Stimulated activated CD8-positive, alpha-beta memory T cell treated with anti-CD3 and anti-CD28 coated beads, Interleukin-7, amount 100 ng/mL, for 1 hour (primary cell): ENCODE data around the gene BSN.

Experiments
- DNase-seq, 2 donors: peaks; one replicate each; pipeline ENCODE4 v3.0.0-alpha.2; 2020; ENCODE audit warnings: low read depth in 2 of 2

Gene BSN

DNA sequence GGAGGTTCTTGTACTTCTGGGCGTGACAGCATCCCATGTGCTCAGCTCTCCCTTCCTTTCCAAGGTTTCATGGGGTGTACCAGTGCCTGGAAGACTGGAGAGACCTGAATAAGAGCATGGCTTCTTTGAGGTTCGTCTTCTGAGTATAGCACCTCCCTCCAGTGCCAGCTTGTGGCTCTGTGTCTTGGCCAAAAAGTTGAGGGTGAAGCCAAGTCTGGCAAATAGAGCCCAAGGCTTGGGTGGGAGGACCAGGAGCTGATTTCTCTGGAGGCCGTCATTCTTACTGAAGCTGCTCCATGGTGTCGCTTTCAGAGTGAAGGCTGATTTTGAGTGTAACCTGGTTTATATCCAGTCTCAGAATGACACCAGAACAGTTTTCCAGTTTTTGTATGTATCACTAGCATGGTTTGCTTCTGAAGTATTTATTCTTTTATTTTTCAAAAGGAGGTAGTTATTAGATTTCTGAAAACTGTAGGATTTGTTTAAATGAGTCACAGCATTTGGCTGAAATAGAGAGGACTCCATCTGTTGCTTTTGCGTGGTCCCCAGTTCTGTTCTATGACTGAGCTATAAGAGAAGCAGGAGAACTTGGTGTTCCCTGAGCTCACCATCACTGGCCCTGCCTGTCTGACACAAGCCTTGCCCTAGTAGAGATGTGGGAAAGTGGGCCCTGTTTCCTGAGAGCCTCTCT lies 47.2 kb downstream of the BSN start:
- no peak for DNase-seq

GRCh38 chr3:49602049-49602554 lies 47.8 kb downstream of the BSN start:
- no peak for DNase-seq

DNA sequence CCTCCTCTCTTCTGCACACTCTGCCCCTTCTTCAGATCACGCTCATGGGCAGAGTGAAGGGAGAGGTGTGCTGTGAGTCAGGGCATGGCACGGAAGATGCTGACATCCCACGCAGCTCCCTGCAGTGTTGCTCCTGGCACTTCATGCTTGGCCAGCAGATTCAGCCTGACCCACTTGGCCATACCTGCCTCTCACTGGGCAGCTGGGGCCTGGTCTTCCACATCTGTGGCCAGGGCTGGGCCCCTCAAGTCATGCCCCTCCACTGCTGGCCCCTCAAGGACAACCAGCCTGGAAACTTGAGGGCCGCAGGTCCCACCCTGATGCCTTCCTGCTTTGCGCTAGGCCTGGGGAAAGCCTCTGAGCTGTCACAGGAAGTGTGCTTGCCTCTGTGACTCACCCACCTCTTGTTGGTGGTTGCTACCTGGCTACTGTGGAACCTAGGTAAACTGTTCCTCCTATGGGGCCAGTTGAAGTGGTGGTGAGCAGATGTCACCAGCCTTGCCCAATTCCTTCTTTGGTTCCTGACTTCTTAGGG lies 48.7 kb downstream of the BSN start:
- peak; percentile 17 to 19 for DNase-seq

DNA sequence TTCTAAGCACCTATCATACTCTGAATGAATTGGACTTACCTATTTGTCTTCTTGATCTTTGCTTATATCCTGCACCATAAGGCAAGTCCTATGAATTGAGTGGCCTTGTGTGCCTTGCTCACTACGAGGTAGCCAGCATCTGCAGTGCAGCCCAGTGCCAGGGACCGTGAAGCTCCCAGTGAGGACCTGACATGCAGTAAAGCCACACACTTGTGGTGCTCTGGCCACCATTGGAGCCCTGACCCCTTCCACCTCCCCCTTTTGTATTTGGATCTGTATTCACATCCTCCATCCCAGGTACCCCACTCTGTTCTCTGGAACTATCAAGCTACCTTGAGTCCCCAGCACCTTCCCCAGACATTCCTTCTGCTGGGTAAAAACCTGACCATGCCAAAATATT lies 52.1 kb downstream of the BSN start:
- DNase-seq = no peak

- DNase-seq = no peak
These were observed 52.9 kb downstream of the BSN start for GRCh38 chr3:49607105-49607591.

DNA sequence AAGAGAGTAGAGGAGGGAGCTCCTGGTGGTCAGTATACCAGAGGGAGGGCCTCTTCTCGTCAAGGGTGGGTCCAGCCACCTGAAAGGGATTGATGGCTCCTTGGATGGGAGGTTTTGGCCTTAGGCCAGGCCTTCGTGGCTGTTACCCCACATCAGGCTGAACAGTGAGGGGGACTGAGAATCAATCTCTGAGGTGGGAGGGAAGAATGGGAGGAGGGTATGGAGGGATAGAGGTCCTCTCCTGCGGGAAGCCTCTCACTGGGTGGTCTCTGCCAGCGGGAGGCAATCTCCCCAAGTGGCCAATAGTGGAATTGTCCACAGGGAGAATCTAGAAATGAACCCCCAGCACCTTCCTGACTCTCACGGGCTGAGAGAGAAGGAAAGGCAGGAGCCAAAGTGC lies 53.5 kb downstream of the BSN start:
- DNase-seq = no peak

GRCh38 chr3:49609314-49609713 lies 55.0 kb downstream of the BSN start:
- no peak for DNase-seq

DNA sequence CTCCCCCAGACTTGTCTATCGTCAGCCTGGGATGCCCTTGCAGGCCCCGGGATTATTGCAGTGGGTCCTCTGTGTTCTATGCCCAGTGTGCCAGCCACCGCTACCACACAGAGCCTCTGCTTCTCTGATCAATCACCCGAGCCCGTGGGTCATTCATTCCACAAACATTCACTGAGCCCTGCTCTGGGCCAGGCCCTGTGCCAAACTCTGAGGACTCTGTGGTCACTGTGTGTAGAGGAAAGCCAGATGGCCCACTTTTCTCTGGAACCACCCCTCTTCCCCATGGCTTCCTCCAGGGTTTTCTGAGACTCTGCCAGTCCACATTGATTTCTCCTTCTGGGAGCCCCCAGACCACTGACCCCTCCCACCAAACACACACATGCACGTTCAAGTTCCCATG lies 55.5 kb downstream of the BSN start:
- no peak for DNase-seq

DNA sequence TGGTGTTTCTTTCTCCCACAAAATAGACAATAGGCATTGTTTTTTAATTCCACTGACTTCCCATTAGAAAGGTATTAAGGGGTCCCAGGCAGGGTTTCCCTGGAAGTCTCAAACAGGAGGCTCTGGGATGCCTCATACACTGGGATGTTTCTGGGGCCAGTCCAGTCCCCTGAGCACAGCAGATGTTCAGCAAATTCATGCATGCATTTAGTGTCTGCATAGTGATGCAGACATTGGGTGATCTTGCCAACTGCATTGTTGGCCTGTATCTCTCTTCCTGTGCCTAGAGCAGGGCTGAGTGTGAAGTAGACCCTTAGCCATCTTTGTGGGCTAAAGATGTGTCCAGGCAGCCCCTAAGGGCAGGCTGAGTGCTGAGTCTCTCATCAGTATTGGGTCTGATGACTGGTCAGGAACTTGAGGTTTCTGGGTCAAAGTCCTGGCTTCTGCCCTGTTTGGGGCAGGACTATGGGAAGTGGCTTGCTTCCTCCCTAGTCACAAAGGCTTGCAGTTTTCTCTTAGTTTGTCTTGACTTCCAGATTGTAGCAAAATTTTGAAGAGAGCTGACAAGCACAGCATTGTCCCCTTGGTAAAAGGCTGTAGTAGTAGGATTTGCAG lies 56.5 kb downstream of the BSN start:
- no peak for DNase-seq

DNA sequence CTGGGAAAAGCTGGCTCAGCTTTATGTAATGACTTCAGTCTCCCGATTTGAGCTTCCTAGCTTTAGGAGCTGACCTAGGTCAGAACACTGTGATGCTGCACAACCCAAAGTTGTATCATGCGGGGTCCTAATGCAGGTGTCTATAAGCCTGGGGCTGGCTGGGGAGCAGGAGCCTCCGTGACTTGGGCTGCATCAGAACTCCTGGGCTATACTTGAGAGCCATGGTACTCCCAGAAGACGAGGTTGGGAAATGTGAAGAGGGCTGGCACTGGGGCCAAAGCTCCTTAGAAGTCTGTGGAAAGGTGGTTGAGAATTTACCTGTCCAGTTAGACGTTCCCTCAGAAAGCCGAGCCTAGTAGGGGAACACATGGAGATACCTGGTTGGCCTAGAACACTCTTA lies 57.0 kb downstream of the BSN start:
- DNase-seq = no peak

GRCh38 chr3:49611719-49612118 lies 57.4 kb downstream of the BSN start:
- no peak for DNase-seq

- DNase-seq = no peak
These were observed 60.7 kb downstream of the BSN start for GRCh38 chr3:49614936-49615335.

DNA sequence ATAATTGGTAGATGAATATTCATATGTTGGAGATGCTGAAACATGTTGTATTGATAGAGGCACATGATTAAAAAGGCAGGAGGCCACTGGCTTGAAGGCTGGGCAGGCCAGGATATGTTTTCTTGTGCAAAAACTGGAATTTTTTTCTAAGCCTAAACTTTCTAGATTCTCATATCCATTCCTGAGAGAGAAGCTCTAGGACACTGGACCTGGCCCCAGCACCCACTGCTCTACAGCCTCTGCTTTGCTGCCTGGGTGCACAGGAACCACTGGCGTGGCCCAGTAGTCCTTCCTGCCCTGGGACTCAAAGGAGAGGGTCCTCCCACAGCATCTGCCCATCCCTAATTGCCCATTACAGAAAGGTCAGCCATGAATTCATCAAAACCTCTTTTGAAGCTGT lies 61.8 kb downstream of the BSN start:
- no peak for DNase-seq

DNA sequence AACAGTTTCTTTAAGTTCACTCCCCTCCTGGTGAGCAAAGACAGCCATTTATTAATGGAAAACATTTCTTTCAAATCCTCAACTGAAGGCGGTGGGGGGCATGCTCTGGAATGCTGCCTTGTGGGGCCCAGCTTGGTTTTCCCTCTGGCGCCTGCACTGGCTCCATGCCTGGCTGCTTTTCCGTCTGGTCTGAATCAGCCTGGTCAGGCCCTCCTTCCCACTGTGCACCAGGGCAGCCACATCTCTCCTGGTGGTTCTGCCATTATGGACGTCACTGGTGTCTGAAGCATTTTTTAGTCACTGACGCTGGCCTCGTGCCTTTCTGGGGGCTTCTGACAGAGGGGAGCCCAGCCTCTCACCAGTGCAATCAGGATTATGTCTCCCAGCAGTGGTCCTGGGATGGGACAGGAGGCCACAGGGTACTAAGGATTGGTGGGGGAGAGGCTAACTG lies 62.2 kb downstream of the BSN start:
- DNase-seq = no peak

- no peak for DNase-seq
These were observed 63.2 kb downstream of the BSN start for GRCh38 chr3:49617390-49618013.

DNA sequence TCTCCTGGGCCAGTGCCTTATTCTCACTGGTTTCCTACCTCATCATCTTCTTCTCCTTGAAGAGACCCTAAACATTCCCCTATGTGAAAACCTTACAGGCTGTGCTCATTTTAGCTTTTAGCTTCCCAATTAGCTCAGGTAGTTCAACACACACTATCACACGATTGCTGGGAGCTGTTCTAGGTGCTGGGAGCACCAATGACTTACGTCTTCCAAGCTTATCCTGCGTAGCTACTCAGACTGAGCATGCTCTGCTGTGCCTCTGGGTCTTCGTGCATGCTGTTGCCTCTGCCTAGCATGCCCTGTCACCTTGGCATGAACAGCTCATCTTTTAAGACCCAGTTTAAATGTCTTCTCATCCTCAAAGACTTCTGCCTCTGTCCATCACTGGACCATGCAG lies 64.1 kb downstream of the BSN start:
- DNase-seq = no peak

- no peak for DNase-seq
These were observed 65.4 kb downstream of the BSN start for GRCh38 chr3:49619649-49620048.

DNA sequence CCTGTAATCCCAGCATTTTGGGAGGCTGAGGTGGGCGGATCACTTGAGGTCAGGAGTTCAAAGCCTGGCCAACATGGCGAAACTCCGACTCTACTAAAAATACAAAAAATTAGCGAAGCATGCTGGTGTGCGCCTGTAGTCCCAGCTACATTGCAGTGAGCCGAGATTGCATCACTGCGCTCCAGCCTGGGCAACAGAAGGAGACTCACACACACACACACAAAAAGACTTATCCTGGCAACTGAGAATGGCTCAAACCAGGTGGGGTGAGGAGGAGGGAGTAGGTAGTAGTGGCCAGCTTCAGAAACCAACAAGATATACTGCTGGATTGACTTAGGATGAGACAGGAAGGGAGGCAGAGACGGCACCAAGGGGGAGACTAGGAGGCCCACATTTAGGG lies 66.5 kb downstream of the BSN start:
- DNase-seq = no peak

GRCh38 chr3:49623071-49623470 lies 68.8 kb downstream of the BSN start:
- no peak for DNase-seq

- DNase-seq = no peak
These were observed 70.8 kb downstream of the BSN start for GRCh38 chr3:49625071-49625470.

DNA sequence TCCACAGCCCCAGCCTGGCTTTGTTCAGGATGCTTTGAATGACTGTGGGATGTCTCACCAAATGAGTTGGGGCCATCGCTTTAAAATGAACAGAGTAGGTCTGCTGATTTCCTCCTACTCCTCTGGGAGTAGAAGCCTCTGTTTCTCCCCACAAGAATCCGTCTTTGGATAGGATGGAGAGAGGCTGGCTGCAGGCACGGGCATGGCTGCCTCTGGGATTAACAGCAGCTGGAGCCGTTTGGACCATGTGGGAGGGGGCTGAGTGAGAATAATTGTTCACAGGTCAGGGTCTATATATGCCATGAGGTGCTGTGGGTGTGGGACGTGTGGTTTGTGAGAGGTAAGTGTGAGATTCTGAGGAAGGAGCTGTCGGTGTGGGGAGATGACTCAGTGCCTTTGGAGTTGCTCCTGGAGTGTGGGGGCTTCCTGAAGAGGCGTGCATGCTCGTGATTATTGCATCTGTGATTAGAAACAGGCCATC lies 71.9 kb downstream of the BSN start:
- no peak for DNase-seq

GRCh38 chr3:49626796-49627195 lies 72.5 kb downstream of the BSN start:
- DNase-seq = no peak

DNA sequence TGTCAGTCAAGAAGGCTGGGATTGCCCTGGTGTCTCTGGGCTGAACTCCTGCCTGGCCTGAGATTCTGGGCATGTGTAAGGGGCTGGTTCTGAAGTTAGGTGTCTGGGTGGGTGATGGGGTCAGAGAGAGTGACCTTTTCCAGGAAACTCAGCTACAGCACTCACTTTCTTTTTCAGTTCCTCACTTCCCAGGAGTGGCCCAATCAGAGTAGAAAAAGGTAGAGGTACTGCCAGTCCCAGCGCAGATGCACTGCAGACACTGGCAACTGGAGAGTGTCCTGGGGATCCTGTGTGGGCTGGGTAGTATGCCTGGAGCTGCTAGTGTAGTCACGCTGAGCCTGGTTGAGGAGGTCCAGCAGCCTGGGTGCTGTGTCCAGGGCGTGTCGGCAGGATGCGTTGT lies 73.4 kb downstream of the BSN start:
- DNase-seq = no peak
